ENCODE measurements around the gene ABLIM2. TPM values are rescaled to one million over a fixed set of nuclear protein-coding genes. Genes with fewer than 3 reads are reported as not detected.

Gene ABLIM2
- total and polyA plus RNA-seq, 10 of the 15 experiments (the other 5 are each of a cell fraction or from before 2014, with no cell fraction given), result 0.03 to 0.15 (median 0.05) TPM; not detected in 7

- ChIA-PET CTCF (no interaction called here), RAD21 (ENCODE audit: unreplicated experiment) (no interaction called here), SMC1A (ENCODE audit: uncharacterized antibody, unreplicated experiment) (no interaction called here), POLR2A (no interaction called here)
- no peaks in the 10 kb centered on the region for H3K36me3 ChIP-seq (ENCODE audit: control insufficient read depth in 2 of 2, insufficient read depth in 2 of 2, low read length in 1 of 2)
- no peak overlapping the region for H3K4me3 ChIP-seq
- no peaks in the 10 kb centered on the region; the same call in 2 of the 3 replicates for H3K9me3 ChIP-seq (replicated peaks; ENCODE audit: control insufficient read depth, insufficient read depth, low read length)
- DNase-seq (ENCODE audit: low read depth, low spot score) (no peak), ATAC-seq (no peak), FAIRE-seq (no peak)
- in situ Hi-C loops (cut with MboI), result no loop called here
- 47% methylated on average over 12 of the region's 12 CpGs for WGBS (ENCODE audit: insufficient coverage, insufficient replicate concordance, low lambda C conversion rate, missing lambda C conversion rate)
- H3K4me1 ChIP-seq (ENCODE audit: control insufficient read depth, insufficient read depth, low read length), result no peaks in the 10 kb centered on the region; the same call in 1 of the 2 replicates
- H3K4me2 ChIP-seq (ENCODE audit: control insufficient read depth, insufficient read depth), result no peak overlapping the region
- intact Hi-C loops (cut with micrococcal nuclease; ENCODE audit: unreplicated experiment), result no loop called here
- TF ChIP-seq RUNX3 (IDR thresholded peaks at IDR 0.05; ENCODE audit: low read length) (no peak), RELA (IDR thresholded peaks at IDR 0.05; ENCODE audit: borderline replicate concordance, partially characterized antibody) (no peak), MAX (IDR thresholded peaks at IDR 0.05; ENCODE audit: low read depth, low read length) (no peak), ZZZ3 (IDR thresholded peaks at IDR 0.05; ENCODE audit: control insufficient read depth, insufficient read length, low read depth) (no peak), SPI1 (IDR thresholded peaks at IDR 0.05; ENCODE audit: borderline replicate concordance, insufficient read depth, low read depth, low read length) (no peak), IRF4 (IDR thresholded peaks at IDR 0.05; ENCODE audit: low read depth, low read length) (no peak), SUPT20H (IDR thresholded peaks at IDR 0.05; ENCODE audit: borderline replicate concordance, control insufficient read depth, low read depth, low read length) (no peak), ATF7 (IDR thresholded peaks at IDR 0.05; ENCODE audit: low read depth) (no peak), NBN (IDR thresholded peaks at IDR 0.05) (no peak), FOXK2 (IDR thresholded peaks at IDR 0.05) (no peak), SUZ12 (IDR thresholded peaks at IDR 0.05; ENCODE audit: unreplicated experiment) (no peak), SREBF1 (IDR thresholded peaks at IDR 0.05; ENCODE audit: low read length) (no peak), PKNOX1 (IDR thresholded peaks at IDR 0.05) (no peak), ZBTB4 (CRISPR knock-in tag; IDR thresholded peaks at IDR 0.05) (no peak), BCLAF1 (IDR thresholded peaks at IDR 0.05) (no peak), FOS (IDR thresholded peaks at IDR 0.05; ENCODE audit: borderline replicate concordance, extremely low read depth, insufficient read length) (no peak), ATF3 (IDR thresholded peaks at IDR 0.05; ENCODE audit: borderline replicate concordance, extremely low read depth, low read depth, low read length) (no peak), MEF2B (IDR thresholded peaks at IDR 0.05; ENCODE audit: partially characterized antibody, poor library complexity, severe bottlenecking) (no peak)
- H3K79me2 ChIP-seq (ENCODE audit: control insufficient read depth, insufficient read depth, low read length), result no peaks in the 10 kb centered on the region
- H3K27me3 ChIP-seq (replicated peaks in 1 of 2; ENCODE audit: control insufficient read depth in 2 of 2, insufficient read depth in 2 of 2, low read length in 1 of 2), result no peaks in the 10 kb centered on the region; a peak in 1 of 4 replicates
- no peak overlapping the region for H3K27ac ChIP-seq (ENCODE audit: control insufficient read depth, insufficient read depth)
- no peak overlapping the region for H3K9ac ChIP-seq (ENCODE audit: control insufficient read depth, insufficient read depth, low read length)
- no TSS peak for BruUV-seq (replicated peaks)
- H2AFZ ChIP-seq (ENCODE audit: control insufficient read depth, low read depth, low read length), result no peak overlapping the region
- no peaks in the 10 kb centered on the region for H4K20me1 ChIP-seq (ENCODE audit: control insufficient read depth, insufficient read depth)
Measured at GRCh38 chr4:7918981-7919380, 239.6 kb downstream of the ABLIM2 start.
